GM18505 (cell line): ENCODE results near the gene POLR3G.

ENCODE experiments used
- ATAC-seq: cut with Tn5 transposase; IDR thresholded peaks from one replicate; pipeline ENCODE4 v1.9.1; 2021; ENCODE audit not compliant: unreplicated experiment
- POLR2A ChIP-seq: IDR thresholded peaks from 4 replicates; pipeline ENCODE4 v1.6.1; 2011; ENCODE audit warnings: borderline replicate concordance; ENCODE audit not compliant: insufficient read depth, insufficient read length; ENCODE audit errors: extremely low read depth

Gene POLR3G

GRCh38 chr5:90519081-90519480 is 44.4 kb downstream of the POLR3G start:
- no peak for ATAC-seq

GRCh38 chr5:90528601-90529193 is 54.0 kb downstream of the POLR3G start:
- ATAC-seq, result peak; percentile 1
- no peak for TF ChIP-seq POLR2A

More at GRCh38 chr5:90519081-90519480, 44.4 kb downstream of the POLR3G start:
- no peak for TF ChIP-seq POLR2A

GRCh38 chr5:90529194-90529938 is 54.7 kb downstream of the POLR3G start, which contains the start of gene LYSMD3:
TSS of gene LYSMD3 (minus strand) at chr5:90529584. CDS start at chr5:90525289, 4,295 bp downstream.
- peak; percentile 93 for ATAC-seq
- TF ChIP-seq POLR2A, result peak; percentile 86

GRCh38 chr5:90529939-90530677 is 55.4 kb downstream of the POLR3G start:
- peak; percentile 44 for ATAC-seq
- no peak for TF ChIP-seq POLR2A

GRCh38 chr5:90530736-90531487 is 56.2 kb downstream of the POLR3G start:
- ATAC-seq, result no peak
- TF ChIP-seq POLR2A, result no peak

GRCh38 chr5:90533794-90534193 is 59.1 kb downstream of the POLR3G start:
- ATAC-seq, result no peak
- no peak for TF ChIP-seq POLR2A

GRCh38 chr5:90534922-90535321 is 60.3 kb downstream of the POLR3G start:
- TF ChIP-seq POLR2A, result no peak
- ATAC-seq, result no peak

GRCh38 chr5:90542827-90543519 is 68.3 kb downstream of the POLR3G start:
- no peak for ATAC-seq
- no peak for TF ChIP-seq POLR2A

GRCh38 chr5:90545511-90545910 is 70.8 kb downstream of the POLR3G start:
- ATAC-seq, result no peak
- TF ChIP-seq POLR2A, result no peak

GRCh38 chr5:90546216-90546837 is 71.7 kb downstream of the POLR3G start:
- no peak for TF ChIP-seq POLR2A
- no peak for ATAC-seq

GRCh38 chr5:90547072-90547536 is 72.4 kb downstream of the POLR3G start:
- TF ChIP-seq POLR2A, result no peak
- no peak for ATAC-seq

GRCh38 chr5:90548069-90548593 is 73.5 kb downstream of the POLR3G start:
- TF ChIP-seq POLR2A, result no peak
- ATAC-seq, result no peak

- no peak for TF ChIP-seq POLR2A
Measured at GRCh38 chr5:90549223-90549622, 74.6 kb downstream of the POLR3G start.

More at GRCh38 chr5:90549223-90549622, 74.6 kb downstream of the POLR3G start:
- ATAC-seq, result no peak
